Kidney (tissue), 14 donors: ENCODE results near the gene FAM184B. TPM values are rescaled to one million over a fixed set of nuclear protein-coding genes. Genes with fewer than 3 reads are reported as not detected.

Experiments
- DNase-seq, 5 donors: peaks; one replicate each; pipeline ENCODE4 v3.0.0-alpha.2; 2013 to 2020
- FAIRE-seq: peaks from 2 replicates; lab custom pipeline; 2012; peaks lifted over from hg19 to GRCh38; lab: Jason Lieb, UNC
- H3K27ac ChIP-seq, 2 donors: one replicate each; pipeline ENCODE4 v1.7.0; 2013; ENCODE audit warnings: low read depth in 2 of 2, low read length in 2 of 2, inconsistent platforms in 1 of 2
- H3K27me3 ChIP-seq: one replicate; pipeline ENCODE4 v1.7.1; 2013; ENCODE audit warnings: low read length, inconsistent platforms; ENCODE audit not compliant: control insufficient read depth, insufficient read depth
- H3K36me3 ChIP-seq, 3 donors: one replicate each; pipeline versions ENCODE4 v1.7.0 to v1.7.1; 2013; ENCODE audit warnings: low read length in 3 of 3, control low read depth in 1 of 3, inconsistent platforms in 1 of 3; ENCODE audit not compliant: insufficient read depth in 3 of 3, control insufficient read depth in 2 of 3
- H3K4me1 ChIP-seq, 3 donors: one replicate each; pipeline versions ENCODE4 v1.7.0 to v1.7.1; 2013; ENCODE audit warnings: low read length in 3 of 3, inconsistent platforms in 1 of 3, low read depth in 1 of 3; ENCODE audit not compliant: control insufficient read depth in 2 of 3, insufficient read depth in 2 of 3
- H3K4me3 ChIP-seq, 3 donors: one replicate each; pipeline versions ENCODE4 v1.7.0 to v1.8.1; 2013; ENCODE audit warnings: low read length in 3 of 3, control low read depth in 1 of 3, inconsistent platforms in 1 of 3
- H3K9ac ChIP-seq, 3 donors: one replicate each; pipeline versions ENCODE4 v1.7.0 to v1.7.1; 2013; ENCODE audit warnings: low read length in 3 of 3, control low read depth in 1 of 3, inconsistent platforms in 1 of 3
- H3K9me3 ChIP-seq, 3 donors: one replicate each; pipeline versions ENCODE4 v1.7.0 to v1.7.1; 2013; ENCODE audit warnings: low read length in 3 of 3, control low read depth in 1 of 3, inconsistent platforms in 1 of 3; ENCODE audit not compliant: control insufficient read depth in 2 of 3, insufficient read depth in 1 of 3
- CTCF ChIP-seq: IDR thresholded peaks from 3 replicates; pipeline ENCODE4 v1.5.1; 2012; ENCODE audit warnings: mild to moderate bottlenecking, moderate library complexity, borderline replicate concordance; ENCODE audit not compliant: insufficient read depth; ENCODE audit errors: extremely low read depth
- intact Hi-C: fragments of 100-400 bp; cut with DNase I; formaldehyde crosslinking; loops from one replicate; pipeline ENCODE4 v1.11.1; 2022
- polyA plus RNA-seq: library from polyadenylated mRNA; stranded (reverse); fragments of 350-450 nt; fragmentation: Illumina TruSeq; extraction: RNeasy Lipid Tissue Mini Kit (QIAGEN cat#74804); gene quantifications from one replicate; pipeline ENCODE4 v1.2.3, GENCODE V29; 2014; ENCODE audit warnings: low read depth, low replicate concordance; ENCODE audit not compliant: insufficient read depth
- total RNA-seq: library from RNA; stranded (reverse); fragmentation: NEBNext Ultra II Directional; extraction: Animal tissue kit (Norgen Biotek cat#: 25700); gene quantifications from one replicate; pipeline ENCODE4 v1.2.1, GENCODE V29; 2021
- donor health status: control.
- donor health status: control.
- donor health status: control.
- donor health status: control.
- donor health status: control.
- donor health status: DM: yes; HTN: yes; CAD: no.
- donor health status: Normal renal cell carcinoma (clear cell type).

Gene FAM184B
- total and polyA plus RNA-seq, 2 donors from 2014 or later, result 0.09 to 0.39 TPM

- Histone ChIP-seq H3K9ac (no peak overlapping the region), H3K36me3 (no peaks in the 10 kb centered on the region), H3K4me3 (no peak overlapping the region), H3K4me1 (no peaks in the 10 kb centered on the region), H3K27ac (no peak overlapping the region), H3K27me3 (no peaks in the 10 kb centered on the region), H3K9me3 (peaks cover 0 to 10% (median 3%) of the 10 kb centered on the region in 3 donors)
- TF ChIP-seq CTCF, result no peak
- intact Hi-C loops, result no loop called here
- DNase-seq (no peak), FAIRE-seq (no peak)
Measured at GRCh38 chr4:17701882-17702281, 79.5 kb downstream of the FAM184B start.

GRCh38 chr4:17701138-17701839, 80.1 kb downstream of the FAM184B start:
- Histone ChIP-seq H3K9me3 (peaks cover 0 to 10% (median 3%) of the 10 kb centered on the region in 3 donors), H3K4me3 (no peak overlapping the region), H3K27me3 (no peaks in the 10 kb centered on the region), H3K27ac (no peak overlapping the region), H3K4me1 (no peaks in the 10 kb centered on the region), H3K36me3 (no peaks in the 10 kb centered on the region), H3K9ac (no peak overlapping the region)
- no peak for TF ChIP-seq CTCF
- intact Hi-C loops, result no loop called here
- DNase-seq (no peak), FAIRE-seq (no peak)

- Histone ChIP-seq H3K27ac (no peak overlapping the region), H3K4me1 (no peaks in the 10 kb centered on the region), H3K27me3 (no peaks in the 10 kb centered on the region), H3K9me3 (peaks cover 0 to 10% (median 3%) of the 10 kb centered on the region in 3 donors), H3K4me3 (no peak overlapping the region), H3K36me3 (no peaks in the 10 kb centered on the region), H3K9ac (no peak overlapping the region)
- FAIRE-seq, result no peak
- TF ChIP-seq CTCF, result no peak
- intact Hi-C loops, result no loop called here
- no peak for DNase-seq
Measured at GRCh38 chr4:17699380-17699779, 82.0 kb downstream of the FAM184B start.
